SH-SY5Y (cell line): ENCODE results near the gene SLC39A11.

Experiments
- GATA2 ChIP-seq: IDR thresholded peaks from 2 replicates; pipeline ENCODE4 v1.6.1; 2011; ENCODE audit warnings: mild to moderate bottlenecking, low read depth, low read length
- GATA3 ChIP-seq: IDR thresholded peaks from 2 replicates; pipeline ENCODE4 v1.6.1; 2011; ENCODE audit warnings: low read depth, mild to moderate bottlenecking, low read length, moderate library complexity

The SLC39A11 gene

GRCh38 chr17:72903522-72903921, 189.0 kb downstream of the SLC39A11 start:
- no peak for TF ChIP-seq GATA3
- TF ChIP-seq GATA2 = no peak

GRCh38 chr17:72901657-72902056, 190.8 kb downstream of the SLC39A11 start:
- TF ChIP-seq GATA2 (no peak), GATA3 (no peak)

GRCh38 chr17:72901083-72901482, 191.4 kb downstream of the SLC39A11 start:
- TF ChIP-seq GATA2 = no peak
- TF ChIP-seq GATA3 = no peak

- TF ChIP-seq GATA3 = no peak
- TF ChIP-seq GATA2 = no peak
These were observed 191.9 kb downstream of the SLC39A11 start for GRCh38 chr17:72900654-72900971.

- TF ChIP-seq GATA2 = no peak
- TF ChIP-seq GATA3 = no peak
These were observed 193.8 kb downstream of the SLC39A11 start for GRCh38 chr17:72898725-72899124.

GRCh38 chr17:72891627-72892026, 200.9 kb downstream of the SLC39A11 start:
- TF ChIP-seq GATA2 (no peak), GATA3 (no peak)

- TF ChIP-seq GATA2 (no peak), GATA3 (no peak)
These were observed 201.8 kb downstream of the SLC39A11 start for GRCh38 chr17:72890711-72891110.

GRCh38 chr17:72887917-72888316, 204.6 kb downstream of the SLC39A11 start:
- no peak for TF ChIP-seq GATA2
- no peak for TF ChIP-seq GATA3

- no peak for TF ChIP-seq GATA2
- TF ChIP-seq GATA3 = no peak
These were observed 205.2 kb downstream of the SLC39A11 start for GRCh38 chr17:72887322-72887721.

- no peak for TF ChIP-seq GATA3
- no peak for TF ChIP-seq GATA2
These were observed 205.9 kb downstream of the SLC39A11 start for GRCh38 chr17:72886622-72887021.

GRCh38 chr17:72884066-72884465, 208.4 kb downstream of the SLC39A11 start:
- TF ChIP-seq GATA2 = no peak

GRCh38 chr17:72883351-72883750, 209.1 kb downstream of the SLC39A11 start:
- no peak for TF ChIP-seq GATA2
- no peak for TF ChIP-seq GATA3

- TF ChIP-seq GATA2 (no peak), GATA3 (no peak)
These were observed 210.1 kb downstream of the SLC39A11 start for GRCh38 chr17:72882426-72882825.

GRCh38 chr17:72879877-72880276, 212.6 kb downstream of the SLC39A11 start:
- TF ChIP-seq GATA3 = no peak
- no peak for TF ChIP-seq GATA2

GRCh38 chr17:72878975-72879660, 213.4 kb downstream of the SLC39A11 start:
- TF ChIP-seq GATA3 = no peak
- no peak for TF ChIP-seq GATA2

- TF ChIP-seq GATA3 (no peak), GATA2 (no peak)
These were observed 215.1 kb downstream of the SLC39A11 start for GRCh38 chr17:72877348-72877747.
